GM10248 (cell line): ENCODE data around the gene JUN.

Source experiments
- CTCF ChIA-PET: fragments of 300-600 bp; sonication (Branson Sonifier 250); formaldehyde crosslinking; extraction: SDS; loops from one replicate; lab custom pipeline; 2021; ENCODE audit warnings: antibody characterized with exemption; lab: Yijun Ruan, JAX
- POLR2A ChIA-PET: fragments of 350-650 bp; sonication (Branson Sonifier 250); formaldehyde crosslinking; extraction: SDS; loops from one replicate; lab custom pipeline; 2020; ENCODE audit warnings: antibody characterized with exemption; lab: Yijun Ruan, JAX
- DNase-seq: peaks from one replicate; pipeline ENCODE4 v3.0.0; 2012; ENCODE audit errors: extremely low spot score
- TF ChIP-seq, protein P1 (sequence below): IDR thresholded peaks from 2 replicates; pipeline ENCODE4 v1.5.1; 2012; ENCODE audit warnings: mild to moderate bottlenecking, low read depth; ENCODE audit errors: extremely low read depth, missing control alignments, control extremely low read depth

The JUN gene

DNA sequence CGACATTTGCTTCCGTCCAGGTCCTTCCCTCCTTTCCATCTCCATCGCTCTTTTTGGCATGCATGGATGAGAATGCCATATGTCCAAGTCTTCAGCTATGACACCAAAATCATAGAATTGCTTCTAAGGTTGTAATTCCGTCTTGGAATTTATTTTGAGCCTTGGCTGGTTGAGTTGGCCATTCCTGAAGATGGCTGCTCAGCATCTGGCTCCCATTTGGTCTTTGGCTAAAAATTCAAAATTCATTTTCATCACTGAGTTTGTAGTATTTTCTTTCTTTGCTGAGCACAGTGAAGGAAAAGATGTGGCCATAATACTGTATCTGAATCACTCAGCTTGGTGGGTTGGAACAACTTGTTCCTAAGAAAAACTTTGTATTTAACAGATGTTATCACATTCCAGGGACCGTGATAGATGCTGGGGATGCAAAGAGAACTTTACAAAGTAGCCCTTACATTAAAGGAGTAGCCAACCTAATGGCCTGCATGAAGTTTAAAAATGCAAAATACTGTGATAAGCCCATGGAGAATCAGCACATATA, 15.6 kb downstream of the JUN start:
- no peak for DNase-seq
- TF ChIP-seq, protein P1, sequence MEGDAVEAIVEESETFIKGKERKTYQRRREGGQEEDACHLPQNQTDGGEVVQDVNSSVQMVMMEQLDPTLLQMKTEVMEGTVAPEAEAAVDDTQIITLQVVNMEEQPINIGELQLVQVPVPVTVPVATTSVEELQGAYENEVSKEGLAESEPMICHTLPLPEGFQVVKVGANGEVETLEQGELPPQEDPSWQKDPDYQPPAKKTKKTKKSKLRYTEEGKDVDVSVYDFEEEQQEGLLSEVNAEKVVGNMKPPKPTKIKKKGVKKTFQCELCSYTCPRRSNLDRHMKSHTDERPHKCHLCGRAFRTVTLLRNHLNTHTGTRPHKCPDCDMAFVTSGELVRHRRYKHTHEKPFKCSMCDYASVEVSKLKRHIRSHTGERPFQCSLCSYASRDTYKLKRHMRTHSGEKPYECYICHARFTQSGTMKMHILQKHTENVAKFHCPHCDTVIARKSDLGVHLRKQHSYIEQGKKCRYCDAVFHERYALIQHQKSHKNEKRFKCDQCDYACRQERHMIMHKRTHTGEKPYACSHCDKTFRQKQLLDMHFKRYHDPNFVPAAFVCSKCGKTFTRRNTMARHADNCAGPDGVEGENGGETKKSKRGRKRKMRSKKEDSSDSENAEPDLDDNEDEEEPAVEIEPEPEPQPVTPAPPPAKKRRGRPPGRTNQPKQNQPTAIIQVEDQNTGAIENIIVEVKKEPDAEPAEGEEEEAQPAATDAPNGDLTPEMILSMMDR, result no peak
- CTCF ChIA-PET, result interaction anchor here (0.8 to 1.8 kb wide), 11 partner anchors 9 to 931 kb away, joined by 3 to 10 read pairs (median 3); partner anchors contain the start of gene JUN
- POLR2A ChIA-PET, result no interaction called here

- CTCF ChIA-PET, result interaction anchor here (0.6 to 1.8 kb wide), 7 partner anchors 10 to 26 kb away, joined by 3 to 10 read pairs (median 3); no protein-coding TSS in a partner anchor
- no peak for DNase-seq
- POLR2A ChIA-PET, result interaction anchor here (1.3 kb wide), 1 partner anchor 11 kb away, joined by 5 read pairs; no protein-coding TSS in a partner anchor
- TF ChIP-seq, protein P1, result no peak
Measured at GRCh38 chr1:58767143-58767542, 16.7 kb downstream of the JUN start.

DNA sequence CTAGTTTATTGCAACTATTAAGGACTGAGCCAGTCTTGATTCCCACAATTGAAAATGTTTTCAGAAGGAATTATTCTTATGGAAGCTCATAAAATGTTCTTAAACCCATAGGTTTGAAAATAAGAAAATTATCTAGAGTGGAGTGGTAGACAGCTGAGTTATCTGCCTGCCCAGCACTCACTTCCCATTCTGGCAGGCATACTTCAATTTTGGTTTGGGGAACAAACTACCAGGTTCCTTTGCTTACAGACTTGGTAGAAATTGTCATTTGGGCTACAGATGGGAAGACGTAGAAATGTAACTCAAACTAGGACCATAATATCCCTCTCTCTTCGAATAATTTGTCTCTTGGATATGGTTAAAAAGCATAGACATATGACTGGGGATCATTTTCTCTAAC, 18.4 kb downstream of the JUN start:
- TF ChIP-seq, protein P1, result no peak
- ChIA-PET POLR2A (no interaction called here), CTCF (interaction anchor here (0.9 to 1.5 kb wide), 2 partner anchors 482 to 933 kb away, joined by 3 to 4 read pairs; no protein-coding TSS in a partner anchor)
- DNase-seq, result no peak

DNA sequence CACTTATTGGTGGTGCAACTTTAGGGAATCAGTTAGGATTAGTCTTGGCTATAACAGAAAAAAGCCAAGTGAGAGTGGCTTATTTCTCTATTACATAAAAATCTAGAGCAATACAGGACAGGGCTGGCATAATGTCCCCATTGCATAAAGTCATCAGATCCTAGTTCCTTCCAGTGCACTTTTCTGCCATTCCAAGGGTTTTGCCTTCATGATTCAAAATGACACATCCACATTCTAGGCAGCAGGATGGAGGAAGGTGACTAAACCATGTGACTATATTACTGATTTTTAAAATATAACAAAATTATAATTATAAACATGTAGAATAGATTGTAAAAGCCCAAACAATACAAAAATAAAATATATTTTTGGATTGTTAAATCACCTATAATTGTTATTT, 18.8 kb downstream of the JUN start:
- CTCF ChIA-PET, result interaction anchor here (0.9 to 1.5 kb wide), 2 partner anchors 483 to 934 kb away, joined by 3 to 4 read pairs; no protein-coding TSS in a partner anchor
- POLR2A ChIA-PET, result no interaction called here
- TF ChIP-seq, protein P1, result no peak
- no peak for DNase-seq

DNA sequence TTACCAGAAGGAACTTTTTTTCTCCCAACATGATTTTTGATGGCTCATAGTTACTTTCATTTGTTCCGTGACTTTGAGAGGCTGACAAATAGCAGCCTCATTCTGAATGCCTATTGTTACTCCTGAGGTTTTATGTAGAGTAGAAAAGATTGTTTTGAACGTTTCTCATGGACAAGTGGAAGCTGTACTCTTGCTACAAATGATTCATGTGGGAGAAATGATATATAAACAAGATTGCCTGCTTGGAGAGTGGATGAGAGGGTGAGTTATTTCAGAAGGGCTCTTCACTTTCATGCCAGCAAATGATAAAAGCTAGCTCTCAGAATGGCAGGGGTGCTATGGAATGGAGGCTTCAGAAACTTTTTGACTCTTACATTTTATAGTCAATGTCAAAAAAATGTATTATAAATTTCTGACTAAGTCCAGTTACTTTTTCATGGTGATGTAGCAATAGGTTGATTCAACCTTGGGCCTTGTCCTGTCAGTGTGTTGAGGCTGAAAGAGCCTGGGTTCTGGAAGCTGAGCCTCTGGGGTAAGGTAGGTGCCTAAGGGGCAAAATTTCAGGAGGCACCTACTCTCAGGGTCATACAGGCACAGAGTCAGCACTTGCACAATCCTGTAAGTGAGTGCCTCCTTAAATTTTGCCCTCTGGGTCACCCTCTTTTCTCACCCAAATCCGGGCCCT, 19.4 kb downstream of the JUN start:
- DNase-seq, result no peak
- CTCF ChIA-PET, result interaction anchor here (1.2 to 2.4 kb wide), 2 partner anchors 25 to 935 kb away, joined by 5 to 6 read pairs; no protein-coding TSS in a partner anchor
- POLR2A ChIA-PET, result no interaction called here

GRCh38 chr1:58763214-58763613, 20.6 kb downstream of the JUN start:
- TF ChIP-seq, protein P1, result no peak
- CTCF ChIA-PET, result interaction anchor here (0.8 to 2.4 kb wide), 6 partner anchors 9 to 936 kb away, joined by 3 to 6 read pairs (median 4); no protein-coding TSS in a partner anchor
- DNase-seq, result no peak
- POLR2A ChIA-PET, result interaction anchor here (1.5 kb wide), 1 partner anchor 21 kb away, joined by 4 read pairs; the partner anchor contains the start of gene JUN

More for the DNA sequence above, 19.4 kb downstream of the JUN start:
- TF ChIP-seq, protein P1, result no peak
